Mesendoderm (in vitro differentiated cells): Measurements from ENCODE around the gene SEC11C.

Experiments used
- DNase-seq: peaks from one replicate; pipeline ENCODE4 v3.0.0; 2013
- H2AK5ac ChIP-seq: 2 replicates; pipeline ENCODE4 v1.6.1; 2013; ENCODE audit warnings: low read length, inconsistent platforms
- H2BK120ac ChIP-seq: 2 replicates; pipeline ENCODE4 v1.6.1; 2013; ENCODE audit warnings: low read depth, mild to moderate bottlenecking, low read length, moderate library complexity, mixed read lengths
- H2BK15ac ChIP-seq: replicated peaks from 2 replicates; pipeline ENCODE4 v1.6.1; 2013; ENCODE audit warnings: low read depth, mild to moderate bottlenecking, moderate library complexity
- H2BK5ac ChIP-seq: 2 replicates; pipeline ENCODE4 v1.6.1; 2013; ENCODE audit warnings: low read length, inconsistent platforms
- H3K18ac ChIP-seq: 2 replicates; pipeline ENCODE4 v1.6.1; 2013; ENCODE audit warnings: mild to moderate bottlenecking, low read length, mixed read lengths
- H3K23ac ChIP-seq: one replicate; pipeline ENCODE4 v1.6.1; 2013; ENCODE audit warnings: low read length
- H3K27ac ChIP-seq: 2 replicates; pipeline ENCODE4 v1.5.1; 2013; ENCODE audit warnings: low read depth, mild to moderate bottlenecking, inconsistent platforms, low read length, moderate library complexity
- H3K27me3 ChIP-seq: 2 replicates; pipeline ENCODE4 v1.6.1; 2013; ENCODE audit warnings: low read length, control low read depth, mild to moderate bottlenecking, inconsistent platforms; ENCODE audit not compliant: insufficient read depth, poor library complexity
- H3K36me3 ChIP-seq: 2 replicates; pipeline ENCODE4 v1.6.1; 2013; ENCODE audit warnings: low read length, inconsistent platforms; ENCODE audit not compliant: control insufficient read depth, insufficient read depth
- H3K4ac ChIP-seq: one replicate; pipeline ENCODE4 v1.6.1; 2013; ENCODE audit warnings: low read depth, mild to moderate bottlenecking, low read length, moderate library complexity
- H3K4me1 ChIP-seq: 2 replicates; pipeline ENCODE4 v1.6.1; 2013; ENCODE audit warnings: low read depth, low read length, inconsistent platforms; ENCODE audit not compliant: control insufficient read depth
- H3K4me2 ChIP-seq: 2 replicates; pipeline ENCODE4 v1.6.1; 2013; ENCODE audit warnings: low read length
- H3K4me3 ChIP-seq: 2 replicates; pipeline ENCODE4 v1.5.1; 2013; ENCODE audit warnings: mild to moderate bottlenecking, low read length
- H3K56ac ChIP-seq: one replicate; pipeline ENCODE4 v1.6.1; 2013; ENCODE audit warnings: low read length
- H3K79me1 ChIP-seq: 2 replicates; pipeline ENCODE4 v1.6.1; 2013; ENCODE audit warnings: low read length, inconsistent platforms
- H3K79me2 ChIP-seq: 2 replicates; pipeline ENCODE4 v1.6.1; 2013; ENCODE audit warnings: mild to moderate bottlenecking, low read length; ENCODE audit not compliant: control insufficient read depth, insufficient read depth
- H3K9ac ChIP-seq: 2 replicates; pipeline ENCODE4 v1.6.1; 2013; ENCODE audit warnings: low read length, inconsistent platforms
- H4K5ac ChIP-seq: one replicate; pipeline ENCODE4 v1.6.1; 2013; ENCODE audit warnings: low read length
- H4K8ac ChIP-seq: one replicate; pipeline ENCODE4 v1.6.1; 2013; ENCODE audit warnings: low read depth, mild to moderate bottlenecking, control low read depth, low read length, moderate library complexity
- WGBS: extraction: QIAGEN DNeasy Blood & Tissue Kit; methylation state at CpG from one replicate; pipeline ENCODE4 v1.1.7; 2013; ENCODE audit warnings: low lambda C conversion rate, missing lambda C conversion rate; ENCODE audit not compliant: insufficient coverage; ENCODE audit errors: extremely low coverage; 5-methylcytosine and 5-hydroxymethylcytosine counted together

SEC11C gene

GRCh38 chr18:59129951-59130703, 9.6 kb upstream of the SEC11C start:
- Histone ChIP-seq H3K9ac (no peak overlapping the region), H2BK5ac (no peak overlapping the region), H3K27ac (no peak overlapping the region), H2BK15ac (no peak overlapping the region), H3K23ac (no peak overlapping the region), H3K79me2 (no peaks in the 10 kb centered on the region), H3K4ac (no peak overlapping the region), H2BK120ac (no peak overlapping the region), H3K4me3 (no peak overlapping the region), H4K5ac (no peak overlapping the region), H4K8ac (no peak overlapping the region), H3K79me1 (no peaks in the 10 kb centered on the region), H3K36me3 (no peaks in the 10 kb centered on the region), H3K27me3 (no peaks in the 10 kb centered on the region), H3K18ac (no peak overlapping the region), H3K4me2 (no peak overlapping the region), H2AK5ac (no peak overlapping the region), H3K56ac (no peak overlapping the region), H3K4me1 (no peaks in the 10 kb centered on the region)
- no CpG with 5 or more reads among the region's 4 CpGs for WGBS
- DNase-seq, result no peak

GRCh38 chr18:59132810-59133465, 6.7 kb upstream of the SEC11C start:
- no peak for DNase-seq
- no peak overlapping the region for H2BK5ac ChIP-seq
- H3K4ac ChIP-seq, result no peak overlapping the region
- H3K27ac ChIP-seq, result no peak overlapping the region
- no peaks in the 10 kb centered on the region for H3K4me1 ChIP-seq
- H3K4me3 ChIP-seq, result no peak overlapping the region
- no peak overlapping the region for H2AK5ac ChIP-seq
- H3K79me2 ChIP-seq, result no peaks in the 10 kb centered on the region
- no peak overlapping the region for H2BK120ac ChIP-seq
- H3K36me3 ChIP-seq, result no peaks in the 10 kb centered on the region
- no peak overlapping the region for H4K8ac ChIP-seq
- H4K5ac ChIP-seq, result no peak overlapping the region
- H3K23ac ChIP-seq, result no peak overlapping the region
- no peak overlapping the region for H3K4me2 ChIP-seq
- no peaks in the 10 kb centered on the region for H3K79me1 ChIP-seq
- H3K9ac ChIP-seq, result no peak overlapping the region
- H3K56ac ChIP-seq, result no peak overlapping the region
- no peaks in the 10 kb centered on the region for H3K27me3 ChIP-seq
- H2BK15ac ChIP-seq, result no peak overlapping the region
- WGBS, result no CpG with 5 or more reads among the region's 5 CpGs
- no peak overlapping the region for H3K18ac ChIP-seq

GRCh38 chr18:59139291-59139614, 431 bp upstream of the SEC11C start:
- Histone ChIP-seq H4K8ac (no peak overlapping the region), H3K79me1 (peaks cover 3% of the 10 kb centered on the region), H3K4me2 (peak overlapping the region; percentile 26), H3K18ac (no peak overlapping the region), H3K27ac (peak overlapping the region; percentile 6), H2BK5ac (no peak overlapping the region), H2BK15ac (no peak overlapping the region), H3K23ac (no peak overlapping the region), H4K5ac (no peak overlapping the region), H3K9ac (peak overlapping the region; percentile 79), H3K79me2 (peaks cover 4% of the 10 kb centered on the region), H2AK5ac (no peak overlapping the region), H3K4ac (no peak overlapping the region), H3K4me3 (peak overlapping the region; percentile 70), H3K27me3 (no peaks in the 10 kb centered on the region), H3K4me1 (no peaks in the 10 kb centered on the region), H2BK120ac (no peak overlapping the region), H3K56ac (peak overlapping the region; percentile 91), H3K36me3 (no peaks in the 10 kb centered on the region)
- WGBS, result no CpG with 5 or more reads among the region's 15 CpGs
- DNase-seq, result peak; percentile 96

GRCh38 chr18:59140302-59140885, 710 bp downstream of the SEC11C start:
- Histone ChIP-seq H3K4me3 (peak overlapping the region; percentile 80), H3K4me1 (no peaks in the 10 kb centered on the region), H3K36me3 (no peaks in the 10 kb centered on the region), H4K8ac (no peak overlapping the region), H3K23ac (no peak overlapping the region), H3K9ac (peak overlapping the region; percentile 58), H3K27me3 (no peaks in the 10 kb centered on the region), H3K79me1 (peaks cover 3% of the 10 kb centered on the region), H3K18ac (no peak overlapping the region), H2AK5ac (no peak overlapping the region), H2BK15ac (no peak overlapping the region), H3K79me2 (peaks cover 4% of the 10 kb centered on the region), H2BK120ac (no peak overlapping the region), H3K4ac (no peak overlapping the region), H3K4me2 (peak overlapping the region; percentile 89), H3K27ac (no peak overlapping the region), H4K5ac (no peak overlapping the region), H3K56ac (peak overlapping the region; percentile 49), H2BK5ac (no peak overlapping the region)
- no CpG with 5 or more reads among the region's 16 CpGs for WGBS
- peak; percentile 56 for DNase-seq

GRCh38 chr18:59141294-59142068, 1.8 kb downstream of the SEC11C start:
- no CpG with 5 or more reads among the region's 1 CpG for WGBS
- no peak overlapping the region for H3K9ac ChIP-seq
- no peak overlapping the region for H3K4ac ChIP-seq
- no peak overlapping the region for H3K4me2 ChIP-seq
- H3K18ac ChIP-seq, result no peak overlapping the region
- no peak overlapping the region for H2BK5ac ChIP-seq
- H3K27me3 ChIP-seq, result no peaks in the 10 kb centered on the region
- no peak overlapping the region for H3K27ac ChIP-seq
- H4K8ac ChIP-seq, result no peak overlapping the region
- H3K4me1 ChIP-seq, result no peaks in the 10 kb centered on the region
- no peak overlapping the region for H3K23ac ChIP-seq
- peaks cover 4% of the 10 kb centered on the region for H3K79me2 ChIP-seq
- H3K4me3 ChIP-seq, result no peak overlapping the region
- no peak overlapping the region for H2AK5ac ChIP-seq
- H4K5ac ChIP-seq, result no peak overlapping the region
- H3K36me3 ChIP-seq, result no peaks in the 10 kb centered on the region
- H3K56ac ChIP-seq, result no peak overlapping the region
- H3K79me1 ChIP-seq, result peaks cover 5% of the 10 kb centered on the region
- H2BK120ac ChIP-seq, result no peak overlapping the region
- H2BK15ac ChIP-seq, result no peak overlapping the region
- no peak for DNase-seq
